ENCODE results near the gene LRRC75B. TPM values are rescaled to one million over a fixed set of nuclear protein-coding genes. Genes with fewer than 3 reads are reported as not detected.

The LRRC75B gene
- total and polyA plus RNA-seq, 2 of the 13 experiments (the other 11 are each of a cell fraction or from before 2014, with no cell fraction given): 11.8 to 34.8 TPM

DNA sequence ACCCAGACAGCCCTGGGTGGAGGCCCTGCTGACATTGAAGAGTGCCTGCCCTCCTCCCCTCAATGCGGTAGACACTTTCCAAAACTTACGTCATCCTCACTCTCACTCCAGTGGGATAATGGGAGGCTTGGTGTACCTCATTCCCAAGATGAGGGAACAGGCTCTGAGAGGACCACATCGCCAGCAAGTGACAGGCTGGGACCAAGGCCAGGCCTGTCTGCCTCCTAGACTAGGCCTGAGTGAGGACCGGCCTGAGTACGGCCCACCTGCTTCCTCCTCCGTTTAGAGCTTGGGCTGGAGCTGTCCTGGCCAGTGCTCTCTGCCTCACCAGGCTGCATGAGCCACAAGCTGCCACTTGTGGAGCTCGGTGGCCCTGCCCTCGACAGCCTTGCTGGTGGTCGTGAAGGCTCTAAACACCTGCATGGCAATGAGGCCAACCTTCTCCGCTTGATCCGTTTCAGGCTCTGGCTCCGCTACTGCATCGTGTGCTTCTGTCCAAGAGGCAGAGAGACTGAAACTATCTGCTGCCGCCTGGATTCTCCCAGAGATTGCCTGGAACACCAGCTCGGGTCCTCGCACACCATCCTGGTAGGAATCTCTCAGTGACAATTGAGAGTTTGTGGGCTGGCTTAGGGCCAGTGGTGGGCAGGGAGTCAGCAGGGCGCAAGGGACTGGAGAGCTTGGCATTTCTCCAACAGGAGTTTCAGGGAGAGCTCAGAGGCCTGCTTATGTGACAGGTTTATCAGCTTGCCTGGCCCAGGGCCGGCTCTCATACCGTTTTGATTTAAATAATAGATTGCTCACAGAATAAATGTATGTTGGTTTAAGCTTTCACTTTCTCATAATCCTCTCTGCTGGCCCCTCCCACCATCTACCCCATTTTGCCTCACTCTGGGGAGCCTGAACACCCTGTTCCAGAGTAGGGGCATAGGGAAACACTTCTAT is 9.4 kb downstream of the LRRC75B start (continued):
- TF ChIP-seq, protein P1, sequence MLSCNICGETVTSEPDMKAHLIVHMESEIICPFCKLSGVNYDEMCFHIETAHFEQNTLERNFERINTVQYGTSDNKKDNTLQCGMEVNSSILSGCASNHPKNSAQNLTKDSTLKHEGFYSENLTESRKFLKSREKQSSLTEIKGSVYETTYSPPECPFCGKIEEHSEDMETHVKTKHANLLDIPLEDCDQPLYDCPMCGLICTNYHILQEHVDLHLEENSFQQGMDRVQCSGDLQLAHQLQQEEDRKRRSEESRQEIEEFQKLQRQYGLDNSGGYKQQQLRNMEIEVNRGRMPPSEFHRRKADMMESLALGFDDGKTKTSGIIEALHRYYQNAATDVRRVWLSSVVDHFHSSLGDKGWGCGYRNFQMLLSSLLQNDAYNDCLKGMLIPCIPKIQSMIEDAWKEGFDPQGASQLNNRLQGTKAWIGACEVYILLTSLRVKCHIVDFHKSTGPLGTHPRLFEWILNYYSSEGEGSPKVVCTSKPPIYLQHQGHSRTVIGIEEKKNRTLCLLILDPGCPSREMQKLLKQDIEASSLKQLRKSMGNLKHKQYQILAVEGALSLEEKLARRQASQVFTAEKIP (CRISPR knock-in tag; IDR thresholded peaks at IDR 0.05; ENCODE audit: borderline replicate concordance): no peak
- TF ChIP-seq HOXD1 (CRISPR knock-in tag; IDR thresholded peaks at IDR 0.05) (0 out of 2 replicates have a peak, but pooled peaks have one; percentile 17), MAZ (IDR thresholded peaks at IDR 0.05; ENCODE audit: borderline replicate concordance, low read depth, low read length) (no peak), MAZ (CRISPR knock-in tag; IDR thresholded peaks at IDR 0.05; ENCODE audit: low read depth) (no peak), ZNF256 (CRISPR knock-in tag; conservative IDR thresholded peaks at IDR 0.05) (no peak), KDM5B (CRISPR knock-in tag; IDR thresholded peaks at IDR 0.05; ENCODE audit: borderline replicate concordance) (peak; percentile 44; the same call in 1 of the 2 replicates), NFKB2 (CRISPR knock-in tag; IDR thresholded peaks at IDR 0.05; ENCODE audit: borderline replicate concordance) (peak; percentile 13; the same call in 1 of the 2 replicates), MTA3 (CRISPR knock-in tag; IDR thresholded peaks at IDR 0.05) (no peak), KAT8 (CRISPR knock-in tag; IDR thresholded peaks at IDR 0.05) (peak; percentile 22; the same call in 1 of the 2 replicates), ZSCAN29 (CRISPR knock-in tag; conservative IDR thresholded peaks at IDR 0.05) (0 out of 2 replicates have a peak, but pooled peaks have one; percentile 26), DNMT1 (CRISPR knock-in tag; IDR thresholded peaks at IDR 0.05) (peak; percentile 78; the same call in 1 of the 2 replicates)
- TF ChIP-seq, protein P2, sequence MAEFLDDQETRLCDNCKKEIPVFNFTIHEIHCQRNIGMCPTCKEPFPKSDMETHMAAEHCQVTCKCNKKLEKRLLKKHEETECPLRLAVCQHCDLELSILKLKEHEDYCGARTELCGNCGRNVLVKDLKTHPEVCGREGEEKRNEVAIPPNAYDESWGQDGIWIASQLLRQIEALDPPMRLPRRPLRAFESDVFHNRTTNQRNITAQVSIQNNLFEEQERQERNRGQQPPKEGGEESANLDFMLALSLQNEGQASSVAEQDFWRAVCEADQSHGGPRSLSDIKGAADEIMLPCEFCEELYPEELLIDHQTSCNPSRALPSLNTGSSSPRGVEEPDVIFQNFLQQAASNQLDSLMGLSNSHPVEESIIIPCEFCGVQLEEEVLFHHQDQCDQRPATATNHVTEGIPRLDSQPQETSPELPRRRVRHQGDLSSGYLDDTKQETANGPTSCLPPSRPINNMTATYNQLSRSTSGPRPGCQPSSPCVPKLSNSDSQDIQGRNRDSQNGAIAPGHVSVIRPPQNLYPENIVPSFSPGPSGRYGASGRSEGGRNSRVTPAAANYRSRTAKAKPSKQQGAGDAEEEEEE (CRISPR knock-in tag; IDR thresholded peaks at IDR 0.05; ENCODE audit: borderline replicate concordance): peak; percentile 80; the same call in 1 of the 2 replicates
- TF ChIP-seq, protein P3, sequence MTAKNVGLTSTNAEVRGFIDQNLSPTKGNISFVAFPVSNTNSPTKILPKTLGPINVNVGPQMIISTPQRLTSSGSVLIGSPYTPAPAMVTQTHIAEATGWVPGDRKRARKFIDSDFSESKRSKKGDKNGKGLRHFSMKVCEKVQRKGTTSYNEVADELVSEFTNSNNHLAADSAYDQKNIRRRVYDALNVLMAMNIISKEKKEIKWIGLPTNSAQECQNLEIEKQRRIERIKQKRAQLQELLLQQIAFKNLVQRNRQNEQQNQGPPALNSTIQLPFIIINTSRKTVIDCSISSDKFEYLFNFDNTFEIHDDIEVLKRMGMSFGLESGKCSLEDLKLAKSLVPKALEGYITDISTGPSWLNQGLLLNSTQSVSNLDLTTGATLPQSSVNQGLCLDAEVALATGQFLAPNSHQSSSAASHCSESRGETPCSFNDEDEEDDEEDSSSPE (CRISPR knock-in tag; IDR thresholded peaks at IDR 0.05): peak; percentile 28; the same call in 1 of the 2 replicates
- TF ChIP-seq, protein P4, sequence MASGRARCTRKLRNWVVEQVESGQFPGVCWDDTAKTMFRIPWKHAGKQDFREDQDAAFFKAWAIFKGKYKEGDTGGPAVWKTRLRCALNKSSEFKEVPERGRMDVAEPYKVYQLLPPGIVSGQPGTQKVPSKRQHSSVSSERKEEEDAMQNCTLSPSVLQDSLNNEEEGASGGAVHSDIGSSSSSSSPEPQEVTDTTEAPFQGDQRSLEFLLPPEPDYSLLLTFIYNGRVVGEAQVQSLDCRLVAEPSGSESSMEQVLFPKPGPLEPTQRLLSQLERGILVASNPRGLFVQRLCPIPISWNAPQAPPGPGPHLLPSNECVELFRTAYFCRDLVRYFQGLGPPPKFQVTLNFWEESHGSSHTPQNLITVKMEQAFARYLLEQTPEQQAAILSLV (CRISPR knock-in tag; IDR thresholded peaks at IDR 0.05; ENCODE audit: borderline replicate concordance): no peak; the same call in 1 of the 2 replicates
- TF ChIP-seq, protein P5, sequence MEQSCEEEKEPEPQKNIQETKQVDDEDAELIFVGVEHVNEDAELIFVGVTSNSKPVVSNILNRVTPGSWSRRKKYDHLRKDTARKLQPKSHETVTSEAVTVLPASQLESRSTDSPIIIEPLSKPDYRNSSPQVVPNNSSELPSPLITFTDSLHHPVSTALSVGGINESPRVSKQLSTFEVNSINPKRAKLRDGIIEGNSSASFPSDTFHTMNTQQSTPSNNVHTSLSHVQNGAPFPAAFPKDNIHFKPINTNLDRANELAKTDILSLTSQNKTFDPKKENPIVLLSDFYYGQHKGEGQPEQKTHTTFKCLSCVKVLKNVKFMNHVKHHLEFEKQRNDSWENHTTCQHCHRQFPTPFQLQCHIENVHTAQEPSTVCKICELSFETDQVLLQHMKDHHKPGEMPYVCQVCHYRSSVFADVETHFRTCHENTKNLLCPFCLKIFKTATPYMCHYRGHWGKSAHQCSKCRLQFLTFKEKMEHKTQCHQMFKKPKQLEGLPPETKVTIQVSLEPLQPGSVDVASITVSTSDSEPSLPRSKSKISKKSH (CRISPR knock-in tag; IDR thresholded peaks at IDR 0.05; ENCODE audit: borderline replicate concordance): 0 out of 2 replicates have a peak, but pooled peaks have one; percentile 66
- TF ChIP-seq, protein P6, sequence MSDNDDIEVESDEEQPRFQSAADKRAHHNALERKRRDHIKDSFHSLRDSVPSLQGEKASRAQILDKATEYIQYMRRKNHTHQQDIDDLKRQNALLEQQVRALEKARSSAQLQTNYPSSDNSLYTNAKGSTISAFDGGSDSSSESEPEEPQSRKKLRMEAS (IDR thresholded peaks at IDR 0.05): peak; percentile 64
- TF ChIP-seq, protein P7, sequence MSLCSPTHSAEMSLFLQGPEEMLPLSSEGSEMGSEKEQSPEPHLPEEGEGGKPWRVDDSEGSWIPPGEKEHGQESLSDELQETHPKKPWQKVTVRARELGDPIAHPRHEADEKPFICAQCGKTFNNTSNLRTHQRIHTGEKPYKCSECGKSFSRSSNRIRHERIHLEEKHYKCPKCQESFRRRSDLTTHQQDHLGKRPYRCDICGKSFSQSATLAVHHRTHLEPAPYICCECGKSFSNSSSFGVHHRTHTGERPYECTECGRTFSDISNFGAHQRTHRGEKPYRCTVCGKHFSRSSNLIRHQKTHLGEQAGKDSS (CRISPR knock-in tag; IDR thresholded peaks at IDR 0.05; ENCODE audit: borderline replicate concordance, low read depth): no peak

Data from HepG2 (cell line).